Loucy (cell line): ENCODE results near the gene METAP1D.

Source experiments
- CTCF ChIP-seq: fragments of 200-600 bp; sonication (generic); conservative IDR thresholded peaks from 2 replicates; pipeline ENCODE4 v1.5.1; 2014; ENCODE audit warnings: mild to moderate bottlenecking, antibody characterized with exemption, low read length
- EZH2phosphoT487 ChIP-seq: fragments of 200-600 bp; IDR thresholded peaks from 2 replicates; pipeline ENCODE4 v1.6.1; 2018; ENCODE audit warnings: antibody characterized with exemption, mild to moderate bottlenecking, moderate library complexity, borderline replicate concordance

- TF ChIP-seq CTCF, result no peak
- TF ChIP-seq EZH2phosphoT487, result no peak
Observed at GRCh38 chr2:172082944-172083627, 83.3 kb downstream of the METAP1D start.
